OCI-LY3 (cell line): ENCODE data around the gene IL1R1.

Source experiments
- EZH2phosphoT487 ChIP-seq: fragments of 200-600 bp; shearing (Covaris generic); IDR thresholded peaks from 2 replicates; pipeline ENCODE4 v1.6.1; 2018; ENCODE audit warnings: antibody characterized with exemption, mixed run types, low read depth
- TF ChIP-seq, protein P1 (sequence below): fragments of 200-600, 300-600 bp; sonication (generic); IDR thresholded peaks from 2 replicates; pipeline ENCODE4 v1.5.1; 2014; ENCODE audit warnings: antibody characterized with exemption, low read length, low read depth

- TF ChIP-seq, protein P1, sequence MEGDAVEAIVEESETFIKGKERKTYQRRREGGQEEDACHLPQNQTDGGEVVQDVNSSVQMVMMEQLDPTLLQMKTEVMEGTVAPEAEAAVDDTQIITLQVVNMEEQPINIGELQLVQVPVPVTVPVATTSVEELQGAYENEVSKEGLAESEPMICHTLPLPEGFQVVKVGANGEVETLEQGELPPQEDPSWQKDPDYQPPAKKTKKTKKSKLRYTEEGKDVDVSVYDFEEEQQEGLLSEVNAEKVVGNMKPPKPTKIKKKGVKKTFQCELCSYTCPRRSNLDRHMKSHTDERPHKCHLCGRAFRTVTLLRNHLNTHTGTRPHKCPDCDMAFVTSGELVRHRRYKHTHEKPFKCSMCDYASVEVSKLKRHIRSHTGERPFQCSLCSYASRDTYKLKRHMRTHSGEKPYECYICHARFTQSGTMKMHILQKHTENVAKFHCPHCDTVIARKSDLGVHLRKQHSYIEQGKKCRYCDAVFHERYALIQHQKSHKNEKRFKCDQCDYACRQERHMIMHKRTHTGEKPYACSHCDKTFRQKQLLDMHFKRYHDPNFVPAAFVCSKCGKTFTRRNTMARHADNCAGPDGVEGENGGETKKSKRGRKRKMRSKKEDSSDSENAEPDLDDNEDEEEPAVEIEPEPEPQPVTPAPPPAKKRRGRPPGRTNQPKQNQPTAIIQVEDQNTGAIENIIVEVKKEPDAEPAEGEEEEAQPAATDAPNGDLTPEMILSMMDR = no peak
- no peak for TF ChIP-seq EZH2phosphoT487
Measured at GRCh38 chr2:102158011-102158755, 15.6 kb downstream of the IL1R1 start.
